ENCODE results near the gene NRCAM. TPM values are rescaled to one million over a fixed set of nuclear protein-coding genes. Genes with fewer than 3 reads are reported as not detected.

NRCAM gene
- total RNA-seq, 1 donor from 2014 or later = 0.26 TPM

GRCh38 chr7:108145401-108145800 lies 310.8 kb downstream of the NRCAM start:
- Histone ChIP-seq H3K4me3 (ENCODE audit: low read depth, low read length) (no peak overlapping the region), H3K27me3 (ENCODE audit: control insufficient read depth, insufficient read depth, low read length) (no peaks in the 10 kb centered on the region), H3K36me3 (ENCODE audit: control insufficient read depth, insufficient read depth, low read length) (no peaks in the 10 kb centered on the region)
- no peak for FAIRE-seq
- no peak for DNase-seq (ENCODE audit: low read depth)
- TF ChIP-seq CTCF (IDR thresholded peaks at IDR 0.05; ENCODE audit: insufficient read depth, low read length, severe bottlenecking) = no peak

- Histone ChIP-seq H3K27me3 (ENCODE audit: control insufficient read depth, insufficient read depth, low read length) (no peaks in the 10 kb centered on the region), H3K36me3 (ENCODE audit: control insufficient read depth, insufficient read depth, low read length) (no peaks in the 10 kb centered on the region), H3K4me3 (ENCODE audit: low read depth, low read length) (no peak overlapping the region)
- FAIRE-seq (no peak), DNase-seq (ENCODE audit: low read depth) (no peak)
- no peak for TF ChIP-seq CTCF (IDR thresholded peaks at IDR 0.05; ENCODE audit: insufficient read depth, low read length, severe bottlenecking)
Measured at GRCh38 chr7:108144931-108145330, 311.3 kb downstream of the NRCAM start.

GRCh38 chr7:108143658-108144420 lies 312.4 kb downstream of the NRCAM start:
- no peaks in the 10 kb centered on the region for H3K36me3 ChIP-seq (ENCODE audit: control insufficient read depth, insufficient read depth, low read length)
- FAIRE-seq (no peak), DNase-seq (ENCODE audit: low read depth) (no peak)
- no peak overlapping the region for H3K4me3 ChIP-seq (ENCODE audit: low read depth, low read length)
- TF ChIP-seq CTCF (IDR thresholded peaks at IDR 0.05; ENCODE audit: insufficient read depth, low read length, severe bottlenecking) = no peak
- no peaks in the 10 kb centered on the region for H3K27me3 ChIP-seq (ENCODE audit: control insufficient read depth, insufficient read depth, low read length)

GRCh38 chr7:108142675-108143259 lies 313.5 kb downstream of the NRCAM start:
- Histone ChIP-seq H3K36me3 (ENCODE audit: control insufficient read depth, insufficient read depth, low read length) (no peaks in the 10 kb centered on the region), H3K27me3 (ENCODE audit: control insufficient read depth, insufficient read depth, low read length) (no peaks in the 10 kb centered on the region), H3K4me3 (ENCODE audit: low read depth, low read length) (no peak overlapping the region)
- DNase-seq (ENCODE audit: low read depth) (no peak), FAIRE-seq (no peak)
- no peak for TF ChIP-seq CTCF (IDR thresholded peaks at IDR 0.05; ENCODE audit: insufficient read depth, low read length, severe bottlenecking)

- H3K27me3 ChIP-seq (ENCODE audit: control insufficient read depth, insufficient read depth, low read length) = no peaks in the 10 kb centered on the region
- FAIRE-seq (no peak), DNase-seq (ENCODE audit: low read depth) (no peak)
- H3K4me3 ChIP-seq (ENCODE audit: low read depth, low read length) = no peak overlapping the region
- TF ChIP-seq CTCF (IDR thresholded peaks at IDR 0.05; ENCODE audit: insufficient read depth, low read length, severe bottlenecking) = no peak
- H3K36me3 ChIP-seq (ENCODE audit: control insufficient read depth, insufficient read depth, low read length) = no peaks in the 10 kb centered on the region
Measured at GRCh38 chr7:108142180-108142579, 314.1 kb downstream of the NRCAM start.
